ENCODE data around the gene PBX1.

DNA sequence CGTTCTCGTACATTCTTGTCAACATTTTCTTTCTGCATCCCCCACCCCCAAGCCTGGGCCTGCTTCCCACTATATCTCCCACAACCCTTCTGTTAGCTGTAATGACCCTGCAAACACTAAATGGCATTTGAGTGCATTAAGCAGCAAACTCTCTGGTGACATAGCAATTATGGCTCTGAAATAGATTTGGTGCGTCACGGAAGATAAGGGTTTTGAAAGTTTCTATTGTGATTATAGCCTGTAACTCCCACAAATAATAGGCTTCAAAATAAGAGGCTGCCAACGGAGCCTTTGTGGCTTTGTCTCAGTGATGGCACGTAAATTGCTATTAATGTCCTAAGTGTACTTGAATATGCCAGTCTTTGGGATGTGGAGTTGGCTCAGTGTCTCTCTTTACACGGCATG, 277.6 kb downstream of the PBX1 start:
- TF ChIP-seq CTCF (IDR thresholded peaks at IDR 0.05) (no peak), POLR2A (IDR thresholded peaks at IDR 0.05) (no peak)

Measured in right lobe of liver (tissue), 4 donors.